ENCODE data around the gene PPP3R1.
A peak's percentile ranks its signal among the peaks of the same experiment; 100 is the strongest.

The PPP3R1 gene

GRCh38 chr2:68292108-68292710, 39.9 kb upstream of the PPP3R1 start:
- TF ChIP-seq, protein P1, sequence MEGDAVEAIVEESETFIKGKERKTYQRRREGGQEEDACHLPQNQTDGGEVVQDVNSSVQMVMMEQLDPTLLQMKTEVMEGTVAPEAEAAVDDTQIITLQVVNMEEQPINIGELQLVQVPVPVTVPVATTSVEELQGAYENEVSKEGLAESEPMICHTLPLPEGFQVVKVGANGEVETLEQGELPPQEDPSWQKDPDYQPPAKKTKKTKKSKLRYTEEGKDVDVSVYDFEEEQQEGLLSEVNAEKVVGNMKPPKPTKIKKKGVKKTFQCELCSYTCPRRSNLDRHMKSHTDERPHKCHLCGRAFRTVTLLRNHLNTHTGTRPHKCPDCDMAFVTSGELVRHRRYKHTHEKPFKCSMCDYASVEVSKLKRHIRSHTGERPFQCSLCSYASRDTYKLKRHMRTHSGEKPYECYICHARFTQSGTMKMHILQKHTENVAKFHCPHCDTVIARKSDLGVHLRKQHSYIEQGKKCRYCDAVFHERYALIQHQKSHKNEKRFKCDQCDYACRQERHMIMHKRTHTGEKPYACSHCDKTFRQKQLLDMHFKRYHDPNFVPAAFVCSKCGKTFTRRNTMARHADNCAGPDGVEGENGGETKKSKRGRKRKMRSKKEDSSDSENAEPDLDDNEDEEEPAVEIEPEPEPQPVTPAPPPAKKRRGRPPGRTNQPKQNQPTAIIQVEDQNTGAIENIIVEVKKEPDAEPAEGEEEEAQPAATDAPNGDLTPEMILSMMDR (IDR thresholded peaks at IDR 0.05; ENCODE audit: insufficient read depth, low read depth, low read length, missing control alignments), result peak; percentile 82
- peak; percentile 63 for DNase-seq (ENCODE audit: low read depth)
- no peak overlapping the region for H3K4me3 ChIP-seq (ENCODE audit: low read depth, low read length)

DNA sequence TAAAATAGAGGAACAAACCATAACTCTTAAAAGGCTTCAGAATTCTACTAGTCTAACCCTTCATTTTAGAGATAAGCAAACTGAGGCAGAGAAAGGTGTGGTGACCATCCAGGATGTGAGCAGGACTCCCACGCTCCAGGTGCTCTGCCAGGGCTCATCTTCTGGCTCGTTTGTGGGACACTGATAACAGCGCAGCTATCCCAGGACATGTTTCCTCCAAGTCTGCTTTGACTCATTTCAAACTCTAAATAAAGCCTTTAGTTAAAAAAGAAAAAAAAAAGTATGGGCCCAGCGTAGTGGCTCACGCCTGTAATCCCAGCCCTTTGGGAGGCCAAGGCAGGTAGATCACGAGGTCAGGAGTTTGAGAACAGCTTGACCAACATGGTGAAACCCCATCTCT, 39.0 kb upstream of the PPP3R1 start:
- H3K4me3 ChIP-seq (ENCODE audit: low read depth, low read length), result no peak overlapping the region
- DNase-seq (ENCODE audit: low read depth), result no peak
- TF ChIP-seq, protein P1 (IDR thresholded peaks at IDR 0.05; ENCODE audit: insufficient read depth, low read depth, low read length, missing control alignments), result no peak

GRCh38 chr2:68290901-68291300, 38.6 kb upstream of the PPP3R1 start:
- H3K4me3 ChIP-seq (ENCODE audit: low read depth, low read length), result no peak overlapping the region
- DNase-seq (ENCODE audit: low read depth), result no peak
- TF ChIP-seq, protein P1 (IDR thresholded peaks at IDR 0.05; ENCODE audit: insufficient read depth, low read depth, low read length, missing control alignments), result no peak

GRCh38 chr2:68287580-68288441, 35.5 kb upstream of the PPP3R1 start:
- no peak for DNase-seq (ENCODE audit: low read depth)
- TF ChIP-seq, protein P1 (IDR thresholded peaks at IDR 0.05; ENCODE audit: insufficient read depth, low read depth, low read length, missing control alignments), result no peak
- H3K4me3 ChIP-seq (ENCODE audit: low read depth, low read length), result no peak overlapping the region

DNA sequence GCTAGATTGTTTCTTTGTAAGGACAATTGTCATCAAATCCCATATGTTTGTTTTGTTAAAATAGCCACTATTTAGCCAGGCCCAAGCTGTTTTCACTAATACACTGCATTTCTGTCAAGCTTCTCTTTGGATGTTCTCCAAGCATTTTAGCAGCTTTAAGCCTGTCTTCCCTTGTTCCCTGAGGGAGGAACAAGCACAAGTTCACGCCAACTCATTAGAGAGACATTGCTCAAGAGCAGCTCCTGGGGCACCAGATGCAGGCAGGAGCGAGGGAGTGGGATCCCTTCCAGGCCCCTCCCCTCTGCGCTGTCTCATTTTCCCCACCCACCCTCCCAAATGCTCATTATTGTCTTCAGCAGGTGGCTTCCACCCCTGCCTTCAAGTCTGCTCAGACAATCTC, 32.6 kb upstream of the PPP3R1 start:
- TF ChIP-seq, protein P1 (IDR thresholded peaks at IDR 0.05; ENCODE audit: insufficient read depth, low read depth, low read length, missing control alignments), result no peak
- DNase-seq (ENCODE audit: low read depth), result no peak
- no peak overlapping the region for H3K4me3 ChIP-seq (ENCODE audit: low read depth, low read length)

- TF ChIP-seq, protein P1 (IDR thresholded peaks at IDR 0.05; ENCODE audit: insufficient read depth, low read depth, low read length, missing control alignments), result no peak
- no peak for DNase-seq (ENCODE audit: low read depth)
- H3K4me3 ChIP-seq (ENCODE audit: low read depth, low read length), result no peak overlapping the region
These were observed 31.1 kb upstream of the PPP3R1 start for GRCh38 chr2:68283419-68283812.

All from GM12865 (cell line).